Esophagus mucosa (tissue), 1 donor: Measurements from ENCODE around the gene MAN2B2. TPM values are rescaled to one million over a fixed set of nuclear protein-coding genes. Genes with fewer than 3 reads are reported as not detected.
"Not testable (repeated sequence)": the region's sequence is repeated elsewhere in the genome, so short reads cannot be mapped to it uniquely, and the experiment has no call there.

Experiments used
- ATAC-seq: fragments of 200-7000 bp; cut with Tn5 transposase; one replicate; pipeline ENCODE4 v1.9.1; 2020
- total RNA-seq: library from RNA; stranded (reverse); gene quantifications from one replicate; pipeline ENCODE4 v1.2.4, GENCODE V29; 2023
- donor health status: DM: yes; HTN: yes; CAD: no.

The MAN2B2 gene
- total RNA-seq, 1 donor from 2014 or later: 11.0 TPM

GRCh38 chr4:6618386-6619115 lies 43.6 kb downstream of the MAN2B2 start:
- no peak for ATAC-seq

DNA sequence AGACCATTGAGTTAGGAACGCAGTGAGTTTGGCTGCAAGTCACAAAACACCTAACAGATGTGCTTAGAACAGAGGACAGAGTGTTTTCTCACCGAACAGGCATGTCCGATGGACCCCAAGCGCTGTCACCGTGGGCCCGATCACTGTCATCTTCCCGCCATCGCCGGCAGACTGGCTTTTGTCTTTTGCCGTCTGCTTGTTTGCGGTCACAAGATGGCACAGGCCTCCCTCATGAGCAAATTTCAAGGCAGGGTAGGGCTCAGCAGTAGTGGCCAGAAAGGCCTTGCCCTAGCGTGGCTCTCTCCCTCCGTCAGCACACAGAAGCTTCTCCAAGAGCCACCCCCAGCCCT lies 44.1 kb downstream of the MAN2B2 start:
- ATAC-seq: no peak

DNA sequence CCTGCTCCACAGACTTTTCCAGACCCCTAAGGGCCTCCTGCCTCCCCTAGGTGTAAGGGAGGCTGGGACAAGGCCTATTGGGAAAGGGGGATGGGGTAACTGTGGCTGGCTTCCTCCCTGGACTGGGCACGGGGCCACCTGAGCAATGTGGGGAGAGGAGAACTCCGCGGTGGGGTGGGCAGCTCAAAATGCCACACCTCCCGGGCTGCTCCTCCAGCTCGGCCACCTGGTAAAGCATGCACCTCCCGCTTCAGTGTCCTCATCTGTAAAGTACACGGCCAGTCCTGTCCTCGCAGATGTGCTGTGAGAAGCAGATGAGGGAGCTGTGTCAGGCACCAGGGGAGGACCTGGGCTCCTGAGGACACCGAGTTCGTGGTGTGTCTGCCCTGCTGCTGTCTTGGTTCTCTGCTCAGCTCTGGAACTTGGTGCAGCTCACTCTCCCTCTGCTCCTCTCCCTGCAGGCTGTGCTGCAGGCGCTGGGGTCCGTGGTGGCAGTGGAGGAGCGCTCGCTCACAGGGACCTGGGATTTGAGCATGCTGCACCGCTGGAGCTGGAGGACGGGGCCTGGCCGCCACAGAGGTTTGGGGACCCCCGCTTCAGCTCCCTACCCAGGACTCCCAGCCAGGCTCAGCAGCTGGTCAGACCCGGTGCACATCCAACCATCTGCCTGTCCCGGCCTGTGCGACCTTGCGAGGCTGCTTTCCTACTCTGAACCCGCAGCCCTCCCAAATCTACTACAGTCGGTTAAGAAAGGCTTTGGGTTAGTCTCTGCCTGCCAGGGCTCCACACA lies 44.7 kb downstream of the MAN2B2 start:
- ATAC-seq: peak; percentile 14

- peak; percentile 10 for ATAC-seq
Observed at GRCh38 chr4:6620296-6620695, 45.3 kb downstream of the MAN2B2 start.

DNA sequence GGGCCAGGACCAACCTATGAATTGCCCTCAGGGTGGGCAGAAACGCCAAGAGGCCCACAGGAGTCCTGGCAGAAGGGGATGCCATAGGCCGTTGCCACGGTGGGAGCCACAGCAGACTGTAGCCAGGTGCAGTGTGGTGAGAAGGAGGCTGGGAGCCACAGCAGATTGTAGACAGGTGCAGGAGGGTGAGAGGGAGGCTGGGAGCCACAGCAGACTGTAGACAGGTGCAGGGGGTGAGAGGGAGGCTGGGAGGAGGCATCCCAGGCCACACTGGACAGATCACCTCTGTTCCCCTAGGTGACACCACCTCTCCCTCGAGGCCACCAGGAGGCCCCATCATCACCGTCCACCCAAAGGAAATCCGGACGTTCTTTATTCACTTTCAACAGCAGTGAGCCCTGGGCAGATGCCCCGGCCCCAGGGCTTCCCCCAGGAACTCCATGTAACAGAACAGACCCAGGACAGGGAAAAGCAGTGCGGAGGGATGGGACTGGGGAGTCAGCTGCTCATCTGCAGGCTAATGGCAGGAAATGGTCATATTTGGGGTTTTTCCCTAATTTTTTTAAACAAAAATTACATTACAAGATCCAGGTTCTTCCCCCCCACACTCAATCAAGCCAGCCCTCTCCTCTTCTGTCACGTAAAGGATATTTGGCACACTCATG lies 46.0 kb downstream of the MAN2B2 start:
- ATAC-seq: no peak

GRCh38 chr4:6621556-6621927 lies 46.6 kb downstream of the MAN2B2 start:
- no peak for ATAC-seq

GRCh38 chr4:6622744-6623143 lies 47.8 kb downstream of the MAN2B2 start:
- ATAC-seq: no peak

GRCh38 chr4:6625256-6625655 lies 50.3 kb downstream of the MAN2B2 start:
- no peak for ATAC-seq

DNA sequence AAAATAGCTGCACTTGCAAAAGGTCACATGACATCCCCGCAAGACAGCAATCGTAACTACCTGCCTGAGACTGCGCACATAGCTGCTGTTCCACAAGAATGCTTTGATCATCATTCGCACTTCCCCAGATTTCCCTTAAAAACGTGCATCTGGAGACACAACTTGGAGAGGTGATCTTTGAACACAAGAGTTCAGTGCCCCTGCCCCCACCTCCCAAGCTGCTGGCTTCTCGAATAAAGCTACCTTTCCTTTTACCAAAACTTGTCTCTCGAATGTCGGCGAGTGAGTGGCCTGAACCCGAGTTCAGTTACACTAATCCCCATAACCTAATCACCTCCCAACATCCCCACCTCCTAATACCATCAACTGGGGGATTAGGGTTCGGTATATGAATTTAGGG lies 51.1 kb downstream of the MAN2B2 start:
- no peak for ATAC-seq

- ATAC-seq: no peak
Observed at GRCh38 chr4:6627832-6628231, 52.8 kb downstream of the MAN2B2 start.

- not testable (repeated sequence) for ATAC-seq
Observed at GRCh38 chr4:6628484-6628883, 53.5 kb downstream of the MAN2B2 start.

- ATAC-seq: no peak
Observed at GRCh38 chr4:6632125-6632524, 57.1 kb downstream of the MAN2B2 start.

DNA sequence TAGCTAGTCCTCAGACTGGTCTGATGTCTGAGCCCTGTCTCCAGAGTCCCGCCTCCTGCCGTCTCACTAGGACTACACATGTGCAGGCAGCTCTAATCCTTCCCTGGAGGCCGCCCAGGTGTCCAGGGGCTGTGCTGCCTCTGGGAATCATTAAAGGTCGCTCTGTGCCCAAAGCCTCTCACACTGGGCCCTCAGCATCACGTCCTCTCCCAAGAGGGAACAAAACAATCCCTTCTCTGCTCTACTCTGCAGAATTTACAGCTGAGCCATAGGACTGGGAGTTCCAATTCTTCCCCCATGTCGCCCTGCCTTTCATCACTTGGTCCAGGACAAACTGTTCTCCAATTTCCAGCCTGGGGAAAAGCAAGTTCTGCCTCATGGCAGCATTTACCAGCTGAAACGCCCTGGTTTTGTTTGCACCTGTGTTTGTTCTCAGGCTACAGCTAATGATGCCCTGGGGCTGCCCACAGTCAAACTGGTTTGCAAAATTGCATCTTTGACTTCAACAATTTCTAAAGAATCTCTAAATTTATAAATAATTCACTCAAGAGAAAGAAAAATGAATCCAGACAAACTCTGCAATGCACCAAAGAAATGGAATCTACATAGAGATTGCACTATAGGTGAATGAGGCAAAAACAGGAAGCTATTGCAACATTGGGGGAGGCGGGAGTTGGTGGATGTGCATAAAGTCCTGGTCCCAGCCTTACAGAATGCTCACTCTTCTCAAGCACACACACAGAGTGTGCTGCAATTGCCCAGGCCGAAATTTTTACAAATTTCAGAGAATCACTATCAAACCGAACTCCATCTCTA lies 58.3 kb downstream of the MAN2B2 start:
- ATAC-seq: peak; percentile 87

GRCh38 chr4:6634746-6635145 lies 59.8 kb downstream of the MAN2B2 start:
- ATAC-seq: no peak

GRCh38 chr4:6639137-6639680 lies 64.2 kb downstream of the MAN2B2 start:
- no peak for ATAC-seq

DNA sequence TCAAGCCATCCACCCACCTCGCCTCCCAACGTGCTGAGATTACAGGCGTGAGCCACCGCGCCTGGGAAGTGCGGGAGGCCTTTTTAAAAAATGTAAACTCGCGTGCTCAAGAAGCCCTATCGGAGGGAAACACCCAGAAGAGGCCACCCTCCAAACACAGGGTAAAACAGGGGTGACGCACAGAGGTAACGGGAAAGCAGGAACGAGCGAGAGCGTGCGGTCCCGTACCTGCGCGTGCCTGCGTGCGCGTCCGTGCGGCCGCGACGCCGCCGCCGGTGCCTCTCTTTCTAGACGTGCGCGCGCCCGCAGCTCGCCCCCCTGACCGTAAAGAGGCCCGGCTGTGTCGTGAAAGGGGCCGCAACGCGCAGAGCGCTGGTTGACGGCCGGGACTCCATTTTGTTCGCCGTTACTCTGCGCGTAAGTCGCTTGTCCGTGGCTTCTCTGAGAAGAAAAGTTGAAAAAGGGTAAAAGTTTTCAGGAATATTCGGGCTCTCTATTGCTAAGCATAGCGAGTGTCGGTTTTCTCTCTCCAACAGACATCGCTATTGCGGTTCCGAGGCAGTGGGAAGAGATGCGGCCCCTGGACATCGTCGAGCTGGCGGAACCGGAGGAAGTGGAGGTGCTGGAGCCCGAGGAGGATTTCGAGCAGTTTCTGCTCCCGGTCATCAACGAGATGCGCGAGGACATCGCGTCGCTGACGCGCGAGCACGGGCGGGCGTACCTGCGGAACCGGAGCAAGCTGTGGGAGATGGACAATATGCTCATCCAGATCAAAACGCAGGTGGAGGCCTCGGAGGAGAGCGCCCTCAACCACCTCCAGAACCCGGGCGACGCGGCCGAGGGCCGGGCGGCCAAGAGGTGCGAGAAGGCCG lies 65.5 kb downstream of the MAN2B2 start, which contains the start of gene MRFAP1:
Gene MRFAP1 (plus strand): TSS at position 394 of the 872 bp plus-strand sequence. CDS start 178 bp downstream, at position 572.
- peak; percentile 98 for ATAC-seq

- ATAC-seq: peak; percentile 74
Observed at GRCh38 chr4:6641164-6641970, 66.4 kb downstream of the MAN2B2 start.

DNA sequence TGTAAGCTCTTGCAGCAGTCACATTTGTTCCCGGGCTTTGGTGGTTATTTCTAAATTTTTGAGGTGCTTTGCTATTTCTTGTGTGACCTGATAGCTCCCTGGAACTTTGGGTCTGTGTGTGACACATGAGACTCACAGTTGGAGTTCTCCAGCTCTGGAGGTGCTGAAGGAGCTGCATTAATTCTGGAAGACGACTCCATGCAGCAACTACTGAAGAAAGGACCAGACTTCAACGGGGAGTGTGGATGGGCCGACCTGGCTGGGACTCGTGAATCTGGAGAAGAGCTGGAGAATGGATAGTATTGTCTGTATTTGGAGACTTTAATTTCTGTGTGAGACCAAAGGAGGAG lies 67.0 kb downstream of the MAN2B2 start:
- no peak for ATAC-seq

GRCh38 chr4:6643141-6643847 lies 68.3 kb downstream of the MAN2B2 start:
- ATAC-seq: no peak
